Measurements from ENCODE around the gene CORT.
"Not testable (repeated sequence)": the region's sequence is repeated elsewhere in the genome, so short reads cannot be mapped to it uniquely, and the experiment has no call there.

The CORT gene

GRCh38 chr1:10449751-10450150 is at the start of gene CORT:
CORT (plus strand) TSS chr1:10450031; CDS start chr1:10450224, 193 bp downstream.
- DNase-seq (ENCODE audit: low read depth in 3 of 3), result no peak

GRCh38 chr1:10401281-10401680 is 48.5 kb upstream of the CORT start:
- DNase-seq (ENCODE audit: low read depth in 3 of 3), result no peak

- DNase-seq (ENCODE audit: low read depth in 3 of 3), result no peak
Measured at GRCh38 chr1:10402729-10403274, 47.0 kb upstream of the CORT start.

- DNase-seq (ENCODE audit: low read depth in 3 of 3), result no peak
Measured at GRCh38 chr1:10407201-10407600, 42.6 kb upstream of the CORT start.

- no peak for DNase-seq (ENCODE audit: low read depth in 3 of 3)
Measured at GRCh38 chr1:10415211-10415930, 34.5 kb upstream of the CORT start.

GRCh38 chr1:10415967-10416366 is 33.9 kb upstream of the CORT start:
- DNase-seq (ENCODE audit: low read depth in 3 of 3), result not testable (repeated sequence)

- DNase-seq (ENCODE audit: low read depth in 3 of 3), result not testable (repeated sequence)
Measured at GRCh38 chr1:10418741-10419140, 31.1 kb upstream of the CORT start.

GRCh38 chr1:10419351-10419750 is 30.5 kb upstream of the CORT start:
- no peak for DNase-seq (ENCODE audit: low read depth in 3 of 3)

- no peak for DNase-seq (ENCODE audit: low read depth in 3 of 3)
Measured at GRCh38 chr1:10421637-10422036, 28.2 kb upstream of the CORT start.

- DNase-seq (ENCODE audit: low read depth in 3 of 3), result no peak
Measured at GRCh38 chr1:10424034-10424433, 25.8 kb upstream of the CORT start.

GRCh38 chr1:10424651-10425050 is 25.2 kb upstream of the CORT start:
- no peak for DNase-seq (ENCODE audit: low read depth in 3 of 3)

GRCh38 chr1:10425826-10426534 is 23.9 kb upstream of the CORT start:
- DNase-seq (ENCODE audit: low read depth in 3 of 3), result not testable (repeated sequence)

- DNase-seq (ENCODE audit: low read depth in 3 of 3), result not testable (repeated sequence)
Measured at GRCh38 chr1:10426535-10426848, 23.3 kb upstream of the CORT start.

- DNase-seq (ENCODE audit: low read depth in 3 of 3), result no peak
Measured at GRCh38 chr1:10428984-10429383, 20.8 kb upstream of the CORT start.

GRCh38 chr1:10429868-10430215 is 20.0 kb upstream of the CORT start:
- peak in 1 of 3 donors; percentile 38 for DNase-seq (ENCODE audit: low read depth in 3 of 3)

- peak; percentile 78 to 92 (median 82) for DNase-seq (ENCODE audit: low read depth in 3 of 3)
Measured at GRCh38 chr1:10430216-10431069, 19.4 kb upstream of the CORT start, which contains the start of gene CENPS. CENPS (plus strand) TSS chr1:10430433; CDS start chr1:10430518, 85 bp downstream.

GRCh38 chr1:10431070-10431730 is 18.6 kb upstream of the CORT start:
- DNase-seq (ENCODE audit: low read depth in 3 of 3), result peak in 1 of 3 donors; percentile 8

GRCh38 chr1:10432910-10433700 is 16.7 kb upstream of the CORT start:
- DNase-seq (ENCODE audit: low read depth in 3 of 3), result no peak

- no peak for DNase-seq (ENCODE audit: low read depth in 3 of 3)
Measured at GRCh38 chr1:10433790-10434189, 16.0 kb upstream of the CORT start.

- no peak for DNase-seq (ENCODE audit: low read depth in 3 of 3)
Measured at GRCh38 chr1:10434590-10434989, 15.2 kb upstream of the CORT start.

- DNase-seq (ENCODE audit: low read depth in 3 of 3), result no peak
Measured at GRCh38 chr1:10437052-10437451, 12.8 kb upstream of the CORT start.

All from stimulated activated CD4-positive, alpha-beta T cell treated with anti-CD3 and anti-CD28 coated beads, TNF-alpha, amount 100 ng/mL, for 48 hours (primary cell).